Stimulated activated CD4-positive, alpha-beta T cell treated with anti-CD3 and anti-CD28 coated beads, Interleukin-2, amount 100 ng/mL, for 24 hours (primary cell): Measurements from ENCODE around the gene GPATCH2L.
A peak's percentile ranks its signal among the peaks of the same experiment; 100 is the strongest.

ENCODE experiments used
- DNase-seq, 2 donors: peaks; one replicate each; pipeline ENCODE4 v3.0.0-alpha.2; 2020

Gene GPATCH2L

GRCh38 chr14:76151398-76152332 lies at the start of gene GPATCH2L:
Gene GPATCH2L (plus strand): TSS chr14:76151922. CDS start chr14:76154364, 2,442 bp downstream.
- peak; percentile 98 to 99 for DNase-seq

DNA sequence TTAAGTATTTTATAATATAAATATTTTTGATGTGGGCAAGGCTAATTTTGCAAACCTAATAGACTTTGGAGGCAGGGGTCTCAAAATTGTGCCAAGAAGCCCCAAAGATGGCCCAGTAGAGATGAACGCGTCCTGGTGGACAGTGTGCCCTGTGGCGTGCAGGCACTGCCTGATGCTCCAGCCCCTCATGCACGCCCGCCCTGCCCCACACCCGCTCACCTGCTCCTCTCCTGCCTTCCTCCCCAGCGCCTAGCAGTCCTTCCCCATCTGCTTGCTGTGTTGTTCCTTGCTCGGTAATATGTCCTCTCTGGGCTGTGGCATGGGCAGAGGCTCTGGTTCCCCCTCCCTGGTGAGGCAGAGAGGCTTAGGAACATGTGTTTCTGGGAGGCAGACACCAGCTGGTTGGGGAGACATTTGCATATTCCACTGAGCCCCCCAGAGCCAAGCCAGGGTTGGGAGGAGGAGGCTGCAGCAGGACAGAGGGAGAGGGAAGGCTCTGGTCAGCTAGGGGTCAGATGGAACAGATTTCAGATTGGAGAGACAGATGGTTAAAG lies 46.8 kb upstream of the GPATCH2L start:
- no peak for DNase-seq

DNA sequence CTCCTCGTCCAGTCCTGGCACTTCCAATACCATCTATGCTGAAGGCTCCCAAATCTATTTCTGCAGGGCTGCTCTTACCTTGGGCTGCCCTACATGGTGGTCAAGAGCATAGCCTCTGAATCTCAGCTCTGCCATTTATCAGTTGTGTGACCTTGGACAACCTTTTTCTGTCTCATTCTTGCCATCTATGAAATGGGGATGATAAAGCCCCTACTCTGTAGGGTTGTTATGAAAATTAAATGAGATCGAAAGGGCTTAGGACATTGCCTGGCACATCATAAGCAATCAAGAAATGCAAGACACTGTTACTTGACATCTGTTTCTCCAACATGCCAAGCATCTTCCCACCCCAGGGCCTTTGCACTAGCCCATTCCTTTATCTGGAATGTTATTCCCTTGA lies 45.5 kb upstream of the GPATCH2L start:
- DNase-seq = no peak

GRCh38 chr14:76109087-76109880 lies 42.4 kb upstream of the GPATCH2L start:
- no peak for DNase-seq

DNA sequence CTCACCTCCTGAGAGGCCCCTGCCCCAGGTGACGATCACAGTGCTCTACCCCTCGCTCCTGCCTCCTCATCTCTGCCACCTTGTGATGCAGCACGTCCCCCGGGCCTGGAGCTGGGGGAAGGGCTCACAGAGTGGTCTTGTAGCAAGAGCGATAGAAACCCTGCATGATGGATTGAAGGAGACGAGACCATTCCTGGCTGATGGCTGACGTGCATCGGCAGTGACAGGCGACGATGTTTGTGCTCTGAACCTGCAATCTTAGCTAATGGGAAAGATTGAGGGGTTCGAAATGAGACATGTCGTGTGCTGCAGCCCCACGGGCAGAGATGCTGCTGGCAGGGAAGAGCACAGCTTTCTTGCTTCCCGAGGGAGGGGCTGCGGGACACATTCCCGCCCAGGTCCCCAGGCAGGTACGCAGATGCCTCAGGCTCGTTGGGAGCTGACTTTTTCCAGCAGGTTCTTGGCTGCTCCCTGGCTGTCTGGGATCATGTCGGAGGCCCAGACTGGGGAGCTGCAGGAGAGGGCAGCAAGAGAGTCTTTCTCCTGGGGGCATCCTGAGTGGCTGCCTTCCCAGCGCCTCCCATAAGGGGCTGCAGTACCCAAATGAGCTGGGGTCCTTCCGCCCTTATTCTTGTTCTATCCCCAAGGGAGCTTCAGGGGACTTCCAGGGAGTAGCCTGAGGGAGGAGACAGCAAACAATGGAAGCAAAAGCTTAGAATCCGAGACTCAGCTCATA lies 38.7 kb upstream of the GPATCH2L start:
- DNase-seq = no peak

DNA sequence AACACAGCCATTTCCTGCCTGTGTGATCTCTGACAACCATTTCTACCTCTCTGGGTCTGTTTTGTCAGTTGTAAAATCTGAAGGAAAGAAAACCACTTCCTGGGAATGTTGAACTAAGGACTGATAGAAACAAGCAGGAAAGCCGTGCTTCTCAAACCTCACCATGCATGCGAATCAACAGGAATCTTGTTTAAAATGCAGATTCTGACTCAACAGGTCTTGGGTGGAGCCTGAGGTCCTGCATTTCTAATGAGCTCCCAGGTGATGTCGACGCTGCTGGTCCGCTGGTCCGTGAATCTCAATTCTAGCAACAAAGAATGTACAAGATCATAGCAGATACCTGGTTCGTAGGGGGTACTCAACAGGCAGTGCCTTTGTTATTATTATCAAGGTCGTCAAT lies 38.0 kb upstream of the GPATCH2L start:
- no peak for DNase-seq

DNA sequence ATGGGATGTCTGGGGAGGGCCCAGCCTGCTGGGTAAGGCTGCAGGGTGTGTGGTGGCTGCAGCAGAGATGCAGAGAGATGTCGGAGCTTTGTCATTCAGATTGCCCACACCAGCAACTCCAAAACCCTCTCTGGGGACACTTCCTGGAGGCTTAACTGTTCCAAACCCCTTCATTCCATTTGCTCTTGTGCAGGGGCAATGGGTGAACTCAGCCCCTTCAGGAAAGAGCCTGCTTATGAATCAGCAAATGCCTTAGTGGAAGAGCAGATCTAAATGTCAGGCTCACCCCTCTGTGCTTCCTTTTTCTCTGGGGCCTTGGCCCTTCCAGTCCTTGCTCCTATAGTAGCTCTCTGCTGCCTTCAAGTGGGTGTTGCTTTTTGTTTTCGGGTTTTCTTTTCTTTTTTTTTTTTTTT lies 36.7 kb upstream of the GPATCH2L start:
- no peak for DNase-seq

DNA sequence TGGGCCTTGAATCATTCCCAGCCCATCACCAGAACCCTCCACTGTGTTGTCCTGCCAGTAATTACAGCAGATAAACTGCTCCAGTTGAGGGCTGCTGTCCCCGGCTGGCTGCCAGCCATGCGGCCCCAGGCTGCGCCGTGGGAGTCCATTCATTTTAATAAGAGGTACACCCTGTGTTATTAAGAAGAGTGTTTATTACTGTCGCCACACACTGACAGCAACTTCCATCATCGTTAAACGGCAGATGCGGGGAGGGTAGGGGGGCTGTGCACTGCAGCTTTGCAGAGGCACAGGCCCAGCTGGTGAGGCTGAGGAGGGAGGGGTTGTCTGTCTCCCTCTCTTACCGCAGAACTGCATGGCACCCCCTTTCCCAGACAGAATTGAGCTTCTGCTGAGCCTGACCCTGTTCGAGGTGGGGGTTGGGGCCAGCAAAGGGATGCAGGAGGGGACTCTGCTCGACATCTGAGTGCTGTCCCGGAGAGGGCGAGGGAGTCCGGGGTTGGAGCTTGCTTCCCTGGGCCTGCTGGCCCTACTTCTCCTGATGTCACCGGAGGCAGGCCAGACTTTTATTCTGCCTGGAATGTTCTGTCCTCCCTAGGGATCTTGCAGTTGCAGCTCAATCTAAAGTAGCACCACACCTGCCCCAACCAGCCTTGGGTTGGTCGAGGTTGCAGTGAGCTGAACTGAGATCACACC lies 33.8 kb upstream of the GPATCH2L start:
- no peak for DNase-seq

DNA sequence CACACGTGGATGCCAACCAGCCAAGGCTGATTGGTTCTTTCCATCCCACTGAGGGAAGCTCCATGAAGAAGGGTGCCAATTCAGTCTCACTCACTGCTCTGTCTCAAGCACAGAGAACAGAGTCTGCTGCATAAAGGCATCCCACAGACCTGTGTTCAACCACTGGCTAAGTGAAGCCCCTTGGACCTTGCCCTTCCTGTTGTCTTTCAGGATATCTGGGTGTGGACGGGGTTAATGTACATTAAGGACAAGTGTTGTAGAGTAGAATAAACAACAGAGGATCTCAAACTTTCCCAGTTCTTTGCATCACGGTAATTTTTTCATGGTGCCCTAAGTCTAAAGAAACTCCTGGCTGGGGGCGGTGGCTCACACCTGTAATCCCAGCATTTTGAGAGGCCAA lies 33.1 kb upstream of the GPATCH2L start:
- DNase-seq = no peak

DNA sequence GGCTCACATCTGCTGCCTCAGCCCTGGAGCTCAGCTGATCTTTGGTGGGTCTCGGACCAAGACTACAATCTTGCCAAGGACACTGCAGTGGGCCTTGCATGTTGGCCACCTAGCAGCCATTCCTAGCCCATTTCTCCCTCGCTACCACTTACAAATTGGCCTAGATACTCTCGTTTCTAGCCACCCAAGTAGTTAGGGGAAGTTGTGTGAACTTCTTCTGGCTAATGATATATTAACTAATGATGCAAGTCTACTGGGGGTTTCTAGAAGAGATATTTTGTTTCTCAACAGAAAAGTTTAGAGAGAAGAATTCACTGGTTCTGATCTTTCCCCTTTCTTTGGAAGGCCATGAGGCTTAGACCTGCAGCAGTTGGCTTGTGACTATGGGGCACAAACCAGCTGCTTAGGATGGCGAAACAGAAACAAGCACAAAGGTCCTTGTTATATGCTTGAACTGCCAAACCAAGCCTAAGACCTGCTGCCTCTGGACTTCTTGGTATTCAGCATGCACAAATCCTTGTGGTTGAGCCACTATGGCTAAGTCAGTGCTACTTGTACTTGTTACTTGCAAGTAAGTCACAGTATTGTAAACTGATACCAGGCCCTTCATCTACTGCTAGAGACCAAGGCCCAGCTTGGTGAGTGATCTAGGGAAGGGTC lies 30.5 kb upstream of the GPATCH2L start:
- no peak for DNase-seq

GRCh38 chr14:76123426-76124225 lies 28.1 kb upstream of the GPATCH2L start:
- no peak for DNase-seq

- DNase-seq = no peak
These were observed 26.2 kb upstream of the GPATCH2L start for GRCh38 chr14:76125511-76125910.

DNA sequence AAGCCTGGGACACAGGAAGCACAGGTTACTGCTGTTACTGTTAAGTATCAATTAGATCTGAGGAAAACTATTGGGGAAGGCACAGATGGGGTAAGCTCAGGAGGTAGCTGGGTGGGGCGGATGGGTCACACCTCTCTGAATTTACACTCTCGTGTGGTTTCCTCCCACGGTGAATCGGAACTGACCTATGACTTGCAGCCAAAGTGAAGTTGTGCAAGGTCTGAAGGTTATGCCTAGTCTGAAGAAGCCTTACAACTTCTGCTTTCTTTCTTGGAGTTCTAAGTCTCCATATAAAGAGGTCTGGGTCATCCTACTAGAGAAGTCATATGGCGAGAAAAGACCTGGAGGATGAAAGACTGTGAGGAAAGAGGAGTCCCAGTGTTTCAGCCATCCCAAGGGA lies 25.6 kb upstream of the GPATCH2L start:
- DNase-seq = no peak

GRCh38 chr14:76129851-76130576 lies 21.7 kb upstream of the GPATCH2L start:
- no peak for DNase-seq

DNA sequence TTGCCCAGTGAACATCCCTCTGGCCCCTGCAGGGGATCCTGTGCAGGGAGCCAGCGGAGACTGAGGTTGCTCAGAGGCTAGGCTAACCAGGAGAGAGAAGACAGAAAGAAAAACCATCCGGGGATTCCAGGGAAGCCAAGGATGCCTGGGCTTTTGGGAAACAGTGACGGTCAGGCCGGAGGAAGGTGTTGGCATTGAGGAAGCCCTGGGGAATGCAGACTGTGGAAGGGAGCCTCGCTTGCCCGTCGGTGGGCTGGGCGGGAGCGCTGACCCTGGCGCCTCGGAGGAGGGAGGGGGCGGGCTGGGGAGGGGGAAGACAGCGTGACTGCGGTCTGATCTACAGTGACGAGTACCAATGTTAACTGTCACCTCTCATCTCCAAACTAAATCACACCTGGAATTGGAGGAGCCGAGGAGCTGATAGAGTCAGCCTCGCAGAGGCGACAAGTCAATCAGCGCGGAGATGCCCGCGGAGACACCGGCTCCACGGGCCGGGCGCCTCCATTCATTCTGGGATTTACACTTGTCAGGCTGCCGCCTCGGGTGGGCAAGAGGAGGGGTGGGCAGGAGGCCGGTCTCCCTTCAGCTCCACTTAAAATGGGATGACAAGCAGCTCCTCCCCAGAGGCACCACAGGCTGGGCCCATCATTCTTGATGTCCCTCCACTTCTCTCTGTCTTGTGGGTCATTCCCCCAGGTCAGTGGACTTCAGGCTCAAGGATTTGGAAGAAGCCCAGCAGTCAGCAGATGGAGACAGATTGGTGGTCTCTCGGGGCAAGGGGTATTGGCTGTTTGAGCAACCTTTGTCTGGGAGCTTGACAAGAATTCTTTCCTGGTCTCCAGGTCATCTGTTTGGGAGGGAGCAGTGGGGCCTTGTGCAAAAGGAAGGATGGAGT lies 20.4 kb upstream of the GPATCH2L start:
- DNase-seq = no peak

- no peak for DNase-seq
These were observed 18.6 kb upstream of the GPATCH2L start for GRCh38 chr14:76133103-76133502.

DNA sequence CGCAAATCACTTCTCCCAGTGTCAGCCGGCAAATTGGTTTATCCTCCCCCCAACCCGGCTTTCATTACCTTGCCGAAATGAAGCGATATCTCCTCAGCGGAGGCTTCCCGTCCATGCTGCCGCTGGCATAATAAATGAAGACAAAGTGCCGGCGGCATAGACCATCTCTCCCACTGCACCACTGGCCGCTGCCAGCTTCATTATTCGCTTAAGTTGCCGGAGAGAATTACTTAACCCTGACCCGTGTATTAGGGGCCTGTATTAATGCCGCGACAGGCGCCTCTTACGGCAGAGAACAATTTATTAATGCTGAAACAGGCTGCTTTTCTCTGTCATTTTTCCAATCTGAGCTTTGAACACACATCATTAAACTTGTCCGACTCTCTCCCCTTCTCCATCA lies 17.5 kb upstream of the GPATCH2L start:
- DNase-seq = no peak

DNA sequence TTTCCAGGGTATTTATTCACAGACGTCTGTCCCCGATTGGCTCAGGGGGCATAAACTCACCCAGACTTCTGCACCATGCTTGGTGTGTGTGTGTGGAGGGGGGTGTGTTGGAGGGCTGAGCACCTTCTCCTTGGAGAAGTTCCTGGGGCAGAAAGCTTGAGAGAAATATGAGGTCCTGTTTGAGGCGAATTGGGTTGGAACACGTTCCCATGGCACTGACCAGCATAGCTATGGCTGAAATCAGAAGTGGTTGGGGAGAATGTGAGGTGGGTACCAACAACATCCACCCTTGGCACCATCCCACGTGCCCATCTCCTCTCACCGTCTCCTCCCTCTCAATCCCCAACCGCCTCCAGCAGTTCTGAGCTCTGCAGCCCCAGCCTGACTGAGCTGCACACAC lies 16.0 kb upstream of the GPATCH2L start:
- DNase-seq = no peak
